HepG2 (cell line): ENCODE data around the gene PLAA. TPM values are rescaled to one million over a fixed set of nuclear protein-coding genes. Genes with fewer than 3 reads are reported as not detected.

Source experiments
- ELF3 ChIP-seq: IDR thresholded peaks from 2 replicates; pipeline ENCODE4 v1.6.1; 2016; ENCODE audit warnings: missing genetic modification reagents, missing compliant biosample characterization
- FOSL2 ChIP-seq: sonication (generic); formaldehyde crosslinking; IDR thresholded peaks from 2 replicates; pipeline ENCODE4 v1.4.0; 2020; ENCODE audit warnings: missing genetic modification reagents
- PHF8 ChIP-seq: sonication (generic); formaldehyde crosslinking; IDR thresholded peaks from 2 replicates; pipeline ENCODE4 v1.5.0; 2020; ENCODE audit warnings: missing genetic modification reagents
- SATB2 ChIP-seq: sonication (generic); formaldehyde crosslinking; IDR thresholded peaks from 2 replicates; pipeline ENCODE4 v1.5.0; 2020; ENCODE audit warnings: missing genetic modification reagents
- TRIM24 ChIP-seq: sonication (generic); formaldehyde crosslinking; IDR thresholded peaks from 2 replicates; pipeline ENCODE4 v1.8.0; 2022; ENCODE audit warnings: mild to moderate bottlenecking, missing genetic modification reagents
- ZBTB7A ChIP-seq: sonication (generic); formaldehyde crosslinking; IDR thresholded peaks from 2 replicates; pipeline ENCODE4 v1.8.0; 2022; ENCODE audit warnings: mild to moderate bottlenecking, missing genetic modification reagents
- ZNF354B ChIP-seq: sonication (generic); formaldehyde crosslinking; IDR thresholded peaks from 2 replicates; pipeline ENCODE4 v1.8.0; 2022; ENCODE audit warnings: mild to moderate bottlenecking, missing genetic modification reagents
- ZNF496 ChIP-seq: sonication (generic); formaldehyde crosslinking; IDR thresholded peaks from 2 replicates; pipeline ENCODE4 v1.8.1; 2023; ENCODE audit warnings: mild to moderate bottlenecking, moderate library complexity, missing genetic modification reagents; ENCODE audit not compliant: insufficient replicate concordance
- polyA plus RNA-seq, 8 experiments: library from polyadenylated mRNA; depleted of rRNA in 3 of 8; stranded (reverse) in 7 of 8; unstranded in 1 of 8; fragments of >200 nt; fragmentation: Illumina TruSeq in 4 of 8; extraction: Trizol in 4 of 8; gene quantifications; 2 replicates each; pipeline versions ENCODE4 v1.2.1 to v1.2.3, GENCODE V29; 2011 to 2016; ENCODE audit warnings: low read depth in 4 of 8, missing spikeins in 1 of 8, mixed read lengths in 1 of 8; ENCODE audit not compliant: insufficient read depth in 1 of 8
- total RNA-seq, 5 experiments: library from RNA; depleted of rRNA; stranded (reverse); fragments of >200 nt; fragmentation: Illumina TruSeq; extraction: Trizol; gene quantifications; 2 replicates each; pipeline ENCODE4 v1.2.3, GENCODE V29; 2016; ENCODE audit warnings: low read depth in 1 of 5
- TF ChIP-seq, protein P1 (sequence below): sonication (generic); formaldehyde crosslinking; IDR thresholded peaks from 2 replicates; pipeline ENCODE4 v1.5.1; 2020; ENCODE audit warnings: mild to moderate bottlenecking, missing genetic modification reagents
- TF ChIP-seq, protein P2 (sequence below): sonication (generic); formaldehyde crosslinking; IDR thresholded peaks from 2 replicates; pipeline ENCODE4 v1.5.1; 2020; ENCODE audit warnings: missing genetic modification reagents, mild to moderate bottlenecking, borderline replicate concordance
- TF ChIP-seq, protein P3 (sequence below): sonication (generic); formaldehyde crosslinking; IDR thresholded peaks from 2 replicates; pipeline ENCODE4 v1.4.0; 2020; ENCODE audit warnings: missing genetic modification reagents
- TF ChIP-seq, protein P4 (sequence below): sonication (generic); formaldehyde crosslinking; IDR thresholded peaks from 2 replicates; pipeline ENCODE4 v1.4.0; 2020; ENCODE audit warnings: missing genetic modification reagents
- TF ChIP-seq, protein P5 (sequence below): sonication (generic); formaldehyde crosslinking; IDR thresholded peaks from 2 replicates; pipeline ENCODE4 v1.8.1; 2023; ENCODE audit warnings: missing genetic modification reagents, inconsistent platforms, borderline replicate concordance

PLAA gene
- total and polyA plus RNA-seq, 2 of the 13 experiments (the other 11 are each of a cell fraction or from before 2014, with no cell fraction given), result 5.8 to 22.9 TPM

DNA sequence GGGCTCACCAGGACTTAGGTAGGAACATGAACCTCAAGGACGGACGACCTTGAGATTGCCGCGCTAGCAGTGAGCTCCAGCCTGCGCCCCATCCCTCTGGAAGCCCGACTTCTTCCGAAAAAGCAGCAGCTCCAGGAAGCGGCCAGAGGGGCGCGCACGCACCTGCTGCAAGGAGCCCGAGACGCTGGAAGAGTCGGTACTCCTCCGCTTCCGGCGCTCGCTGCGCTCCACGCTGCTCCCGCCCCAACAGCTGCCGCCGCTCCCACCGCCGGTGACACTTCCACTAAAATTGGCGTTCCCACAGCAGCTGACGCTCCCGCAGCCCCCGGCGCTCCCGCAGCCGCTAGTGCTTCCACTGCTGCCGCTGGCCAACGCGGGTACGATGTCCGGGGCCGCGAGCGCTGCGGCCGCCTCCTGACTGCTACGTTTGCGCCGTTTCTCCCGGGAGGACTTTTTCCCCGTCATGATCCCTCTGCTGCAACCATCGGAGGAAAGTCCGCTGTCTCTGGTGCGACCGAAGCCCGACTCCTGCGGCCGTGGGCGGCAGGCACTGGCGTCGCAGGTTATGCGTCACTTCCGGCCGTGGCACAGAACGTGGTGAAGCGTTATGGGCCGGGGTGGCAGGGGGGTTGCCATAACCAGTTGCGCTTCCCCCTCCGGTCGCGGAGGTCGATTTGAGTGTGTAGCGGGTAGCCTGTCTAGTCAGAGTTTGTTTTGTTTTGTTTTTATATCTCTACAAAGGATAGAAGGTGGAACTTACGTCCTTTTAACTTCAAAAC, 54.6 kb downstream of the PLAA start, which contains the start of gene CAAP1 (continued):
- TF ChIP-seq, protein P1, sequence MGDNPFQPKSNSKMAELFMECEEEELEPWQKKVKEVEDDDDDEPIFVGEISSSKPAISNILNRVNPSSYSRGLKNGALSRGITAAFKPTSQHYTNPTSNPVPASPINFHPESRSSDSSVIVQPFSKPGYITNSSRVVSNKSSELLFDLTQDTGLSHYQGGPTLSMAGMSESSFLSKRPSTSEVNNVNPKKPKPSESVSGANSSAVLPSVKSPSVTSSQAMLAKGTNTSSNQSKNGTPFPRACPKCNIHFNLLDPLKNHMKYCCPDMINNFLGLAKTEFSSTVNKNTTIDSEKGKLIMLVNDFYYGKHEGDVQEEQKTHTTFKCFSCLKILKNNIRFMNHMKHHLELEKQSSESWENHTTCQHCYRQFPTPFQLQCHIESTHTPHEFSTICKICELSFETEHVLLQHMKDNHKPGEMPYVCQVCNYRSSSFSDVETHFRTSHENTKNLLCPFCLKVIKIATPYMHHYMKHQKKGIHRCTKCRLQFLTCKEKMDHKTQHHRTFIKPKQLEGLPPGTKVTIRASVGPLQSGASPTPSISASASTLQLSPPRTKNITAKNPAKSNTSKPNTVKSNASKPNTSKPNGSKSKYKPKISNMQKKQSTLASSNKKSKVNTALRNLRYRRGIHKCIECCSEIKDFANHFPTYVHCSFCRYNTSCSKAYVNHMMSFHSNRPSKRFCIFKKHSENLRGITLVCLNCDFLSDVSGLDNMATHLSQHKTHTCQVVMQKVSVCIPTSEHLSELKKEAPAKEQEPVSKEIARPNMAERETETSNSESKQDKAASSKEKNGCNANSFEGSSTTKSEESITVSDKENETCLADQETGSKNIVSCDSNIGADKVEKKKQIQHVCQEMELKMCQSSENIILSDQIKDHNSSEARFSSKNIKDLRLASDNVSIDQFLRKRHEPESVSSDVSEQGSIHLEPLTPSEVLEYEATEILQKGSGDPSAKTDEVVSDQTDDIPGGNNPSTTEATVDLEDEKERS, result peak; percentile 81
- TF ChIP-seq, protein P2, sequence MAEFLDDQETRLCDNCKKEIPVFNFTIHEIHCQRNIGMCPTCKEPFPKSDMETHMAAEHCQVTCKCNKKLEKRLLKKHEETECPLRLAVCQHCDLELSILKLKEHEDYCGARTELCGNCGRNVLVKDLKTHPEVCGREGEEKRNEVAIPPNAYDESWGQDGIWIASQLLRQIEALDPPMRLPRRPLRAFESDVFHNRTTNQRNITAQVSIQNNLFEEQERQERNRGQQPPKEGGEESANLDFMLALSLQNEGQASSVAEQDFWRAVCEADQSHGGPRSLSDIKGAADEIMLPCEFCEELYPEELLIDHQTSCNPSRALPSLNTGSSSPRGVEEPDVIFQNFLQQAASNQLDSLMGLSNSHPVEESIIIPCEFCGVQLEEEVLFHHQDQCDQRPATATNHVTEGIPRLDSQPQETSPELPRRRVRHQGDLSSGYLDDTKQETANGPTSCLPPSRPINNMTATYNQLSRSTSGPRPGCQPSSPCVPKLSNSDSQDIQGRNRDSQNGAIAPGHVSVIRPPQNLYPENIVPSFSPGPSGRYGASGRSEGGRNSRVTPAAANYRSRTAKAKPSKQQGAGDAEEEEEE (CRISPR knock-in tag), result peak; percentile 95; the same call in 1 of the 2 replicates
- TF ChIP-seq ZNF354B (CRISPR knock-in tag) (no peak), PHF8 (peak; percentile 94), FOSL2 (CRISPR knock-in tag) (peak; percentile 71), ZNF496 (CRISPR knock-in tag) (no peak), ZBTB7A (no peak), TRIM24 (CRISPR knock-in tag) (no peak), SATB2 (CRISPR knock-in tag) (no peak), ELF3 (peak; percentile 40; the same call in 1 of the 2 replicates)
- TF ChIP-seq, protein P3, sequence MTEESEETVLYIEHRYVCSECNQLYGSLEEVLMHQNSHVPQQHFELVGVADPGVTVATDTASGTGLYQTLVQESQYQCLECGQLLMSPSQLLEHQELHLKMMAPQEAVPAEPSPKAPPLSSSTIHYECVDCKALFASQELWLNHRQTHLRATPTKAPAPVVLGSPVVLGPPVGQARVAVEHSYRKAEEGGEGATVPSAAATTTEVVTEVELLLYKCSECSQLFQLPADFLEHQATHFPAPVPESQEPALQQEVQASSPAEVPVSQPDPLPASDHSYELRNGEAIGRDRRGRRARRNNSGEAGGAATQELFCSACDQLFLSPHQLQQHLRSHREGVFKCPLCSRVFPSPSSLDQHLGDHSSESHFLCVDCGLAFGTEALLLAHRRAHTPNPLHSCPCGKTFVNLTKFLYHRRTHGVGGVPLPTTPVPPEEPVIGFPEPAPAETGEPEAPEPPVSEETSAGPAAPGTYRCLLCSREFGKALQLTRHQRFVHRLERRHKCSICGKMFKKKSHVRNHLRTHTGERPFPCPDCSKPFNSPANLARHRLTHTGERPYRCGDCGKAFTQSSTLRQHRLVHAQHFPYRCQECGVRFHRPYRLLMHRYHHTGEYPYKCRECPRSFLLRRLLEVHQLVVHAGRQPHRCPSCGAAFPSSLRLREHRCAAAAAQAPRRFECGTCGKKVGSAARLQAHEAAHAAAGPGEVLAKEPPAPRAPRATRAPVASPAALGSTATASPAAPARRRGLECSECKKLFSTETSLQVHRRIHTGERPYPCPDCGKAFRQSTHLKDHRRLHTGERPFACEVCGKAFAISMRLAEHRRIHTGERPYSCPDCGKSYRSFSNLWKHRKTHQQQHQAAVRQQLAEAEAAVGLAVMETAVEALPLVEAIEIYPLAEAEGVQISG (CRISPR knock-in tag), result peak; percentile 93
- TF ChIP-seq, protein P4, sequence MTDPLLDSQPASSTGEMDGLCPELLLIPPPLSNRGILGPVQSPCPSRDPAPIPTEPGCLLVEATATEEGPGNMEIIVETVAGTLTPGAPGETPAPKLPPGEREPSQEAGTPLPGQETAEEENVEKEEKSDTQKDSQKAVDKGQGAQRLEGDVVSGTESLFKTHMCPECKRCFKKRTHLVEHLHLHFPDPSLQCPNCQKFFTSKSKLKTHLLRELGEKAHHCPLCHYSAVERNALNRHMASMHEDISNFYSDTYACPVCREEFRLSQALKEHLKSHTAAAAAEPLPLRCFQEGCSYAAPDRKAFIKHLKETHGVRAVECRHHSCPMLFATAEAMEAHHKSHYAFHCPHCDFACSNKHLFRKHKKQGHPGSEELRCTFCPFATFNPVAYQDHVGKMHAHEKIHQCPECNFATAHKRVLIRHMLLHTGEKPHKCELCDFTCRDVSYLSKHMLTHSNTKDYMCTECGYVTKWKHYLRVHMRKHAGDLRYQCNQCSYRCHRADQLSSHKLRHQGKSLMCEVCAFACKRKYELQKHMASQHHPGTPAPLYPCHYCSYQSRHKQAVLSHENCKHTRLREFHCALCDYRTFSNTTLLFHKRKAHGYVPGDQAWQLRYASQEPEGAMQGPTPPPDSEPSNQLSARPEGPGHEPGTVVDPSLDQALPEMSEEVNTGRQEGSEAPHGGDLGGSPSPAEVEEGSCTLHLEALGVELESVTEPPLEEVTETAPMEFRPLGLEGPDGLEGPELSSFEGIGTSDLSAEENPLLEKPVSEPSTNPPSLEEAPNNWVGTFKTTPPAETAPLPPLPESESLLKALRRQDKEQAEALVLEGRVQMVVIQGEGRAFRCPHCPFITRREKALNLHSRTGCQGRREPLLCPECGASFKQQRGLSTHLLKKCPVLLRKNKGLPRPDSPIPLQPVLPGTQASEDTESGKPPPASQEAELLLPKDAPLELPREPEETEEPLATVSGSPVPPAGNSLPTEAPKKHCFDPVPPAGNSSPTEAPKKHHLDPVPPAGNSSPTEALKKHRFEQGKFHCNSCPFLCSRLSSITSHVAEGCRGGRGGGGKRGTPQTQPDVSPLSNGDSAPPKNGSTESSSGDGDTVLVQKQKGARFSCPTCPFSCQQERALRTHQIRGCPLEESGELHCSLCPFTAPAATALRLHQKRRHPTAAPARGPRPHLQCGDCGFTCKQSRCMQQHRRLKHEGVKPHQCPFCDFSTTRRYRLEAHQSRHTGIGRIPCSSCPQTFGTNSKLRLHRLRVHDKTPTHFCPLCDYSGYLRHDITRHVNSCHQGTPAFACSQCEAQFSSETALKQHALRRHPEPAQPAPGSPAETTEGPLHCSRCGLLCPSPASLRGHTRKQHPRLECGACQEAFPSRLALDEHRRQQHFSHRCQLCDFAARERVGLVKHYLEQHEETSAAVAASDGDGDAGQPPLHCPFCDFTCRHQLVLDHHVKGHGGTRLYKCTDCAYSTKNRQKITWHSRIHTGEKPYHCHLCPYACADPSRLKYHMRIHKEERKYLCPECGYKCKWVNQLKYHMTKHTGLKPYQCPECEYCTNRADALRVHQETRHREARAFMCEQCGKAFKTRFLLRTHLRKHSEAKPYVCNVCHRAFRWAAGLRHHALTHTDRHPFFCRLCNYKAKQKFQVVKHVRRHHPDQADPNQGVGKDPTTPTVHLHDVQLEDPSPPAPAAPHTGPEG (CRISPR knock-in tag), result no peak
- TF ChIP-seq, protein P5, sequence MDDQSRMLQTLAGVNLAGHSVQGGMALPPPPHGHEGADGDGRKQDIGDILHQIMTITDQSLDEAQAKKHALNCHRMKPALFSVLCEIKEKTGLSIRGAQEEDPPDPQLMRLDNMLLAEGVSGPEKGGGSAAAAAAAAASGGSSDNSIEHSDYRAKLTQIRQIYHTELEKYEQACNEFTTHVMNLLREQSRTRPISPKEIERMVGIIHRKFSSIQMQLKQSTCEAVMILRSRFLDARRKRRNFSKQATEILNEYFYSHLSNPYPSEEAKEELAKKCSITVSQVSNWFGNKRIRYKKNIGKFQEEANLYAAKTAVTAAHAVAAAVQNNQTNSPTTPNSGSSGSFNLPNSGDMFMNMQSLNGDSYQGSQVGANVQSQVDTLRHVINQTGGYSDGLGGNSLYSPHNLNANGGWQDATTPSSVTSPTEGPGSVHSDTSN (CRISPR knock-in tag), result no peak
